WTC11 (cell line): Measurements from ENCODE around the gene RPRD1B.

Experiments
- CTCF ChIP-seq: fragments of 200-600 bp; IDR thresholded peaks from 2 replicates; pipeline ENCODE4 v1.8.0; 2022; ENCODE audit warnings: antibody characterized with exemption
- E2F4 ChIP-seq: sonication (generic); formaldehyde crosslinking; IDR thresholded peaks from 2 replicates; pipeline ENCODE4 v1.8.1; 2022; ENCODE audit warnings: low read depth, mild to moderate bottlenecking, moderate library complexity, missing genetic modification reagents, borderline replicate concordance
- MXD4 ChIP-seq: fragments of 250-450 bp; sonication (Bioruptor Pico); IDR thresholded peaks from 2 replicates; pipeline ENCODE4 v1.8.0; 2021; ENCODE audit warnings: mild to moderate bottlenecking, moderate library complexity, borderline replicate concordance
- TF ChIP-seq, protein P1 (sequence below): sonication (generic); formaldehyde crosslinking; IDR thresholded peaks from 2 replicates; pipeline ENCODE4 v1.8.1; 2022; ENCODE audit warnings: missing genetic modification reagents, borderline replicate concordance

DNA sequence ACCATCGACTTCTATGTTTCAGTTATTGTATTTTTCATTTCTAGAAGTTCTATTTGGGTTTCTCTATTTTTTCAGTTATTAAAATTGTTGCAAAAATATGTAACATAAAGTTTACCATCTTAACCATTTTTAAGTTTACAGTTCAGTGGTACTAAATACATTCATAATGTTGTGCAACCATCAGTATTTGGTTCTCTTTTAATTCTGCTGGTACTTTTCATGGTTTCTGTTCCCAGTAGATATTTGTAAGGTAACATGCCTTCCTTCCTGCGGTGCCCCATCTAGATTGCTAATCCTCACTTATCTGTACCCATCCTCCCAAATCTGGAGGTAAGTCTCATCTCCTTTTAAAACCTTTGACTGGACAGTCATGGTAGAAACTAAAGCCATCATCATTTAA, 83.7 kb downstream of the RPRD1B start:
- TF ChIP-seq CTCF, result no peak
- TF ChIP-seq, protein P1, sequence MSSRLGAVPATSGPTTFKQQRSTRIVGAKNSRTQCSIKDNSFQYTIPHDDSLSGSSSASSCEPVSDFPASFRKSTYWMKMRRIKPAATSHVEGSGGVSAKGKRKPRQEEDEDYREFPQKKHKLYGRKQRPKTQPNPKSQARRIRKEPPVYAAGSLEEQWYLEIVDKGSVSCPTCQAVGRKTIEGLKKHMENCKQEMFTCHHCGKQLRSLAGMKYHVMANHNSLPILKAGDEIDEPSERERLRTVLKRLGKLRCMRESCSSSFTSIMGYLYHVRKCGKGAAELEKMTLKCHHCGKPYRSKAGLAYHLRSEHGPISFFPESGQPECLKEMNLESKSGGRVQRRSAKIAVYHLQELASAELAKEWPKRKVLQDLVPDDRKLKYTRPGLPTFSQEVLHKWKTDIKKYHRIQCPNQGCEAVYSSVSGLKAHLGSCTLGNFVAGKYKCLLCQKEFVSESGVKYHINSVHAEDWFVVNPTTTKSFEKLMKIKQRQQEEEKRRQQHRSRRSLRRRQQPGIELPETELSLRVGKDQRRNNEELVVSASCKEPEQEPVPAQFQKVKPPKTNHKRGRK, result no peak
- no peak for TF ChIP-seq E2F4 (CRISPR knock-in tag)
- TF ChIP-seq MXD4 (CRISPR knock-in tag), result no peak
